GM18868 (cell line): ENCODE data around the gene MAN2B2.
"Not testable (repeated sequence)": the region's sequence is repeated elsewhere in the genome, so short reads cannot be mapped to it uniquely, and the experiment has no call there.

Experiments used
- ATAC-seq: cut with Tn5 transposase; IDR thresholded peaks from one replicate; pipeline ENCODE4 v1.9.1; 2021; ENCODE audit warnings: mild to moderate bottlenecking, moderate library complexity; ENCODE audit not compliant: unreplicated experiment

MAN2B2 gene

DNA sequence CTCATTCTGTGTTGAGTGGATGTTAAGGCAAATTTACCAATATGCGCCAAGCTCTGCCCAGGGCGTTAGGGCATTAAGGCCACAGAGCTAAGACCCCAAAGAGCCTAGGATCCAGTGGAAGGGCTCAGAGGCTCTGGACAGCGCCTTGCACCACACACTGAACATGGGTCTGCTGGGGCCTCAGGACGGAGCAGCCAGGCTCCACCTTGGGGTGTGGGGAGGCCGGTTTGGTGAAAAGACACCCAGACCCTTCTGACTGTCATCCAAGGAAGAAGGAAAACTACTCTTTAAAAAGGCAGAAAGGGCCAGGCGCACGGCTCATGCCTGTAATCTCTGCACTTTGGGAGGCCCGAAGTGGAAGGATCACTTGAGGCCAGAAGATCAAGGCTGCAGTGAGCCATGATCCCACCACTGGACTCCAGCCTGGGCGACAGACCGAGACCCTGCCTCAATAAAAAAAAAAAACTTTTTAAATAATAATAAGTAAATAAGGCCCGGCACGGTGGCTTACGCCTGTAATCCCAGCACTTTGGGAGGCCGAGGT lies 64.2 kb downstream of the MAN2B2 start:
- ATAC-seq, result no peak

DNA sequence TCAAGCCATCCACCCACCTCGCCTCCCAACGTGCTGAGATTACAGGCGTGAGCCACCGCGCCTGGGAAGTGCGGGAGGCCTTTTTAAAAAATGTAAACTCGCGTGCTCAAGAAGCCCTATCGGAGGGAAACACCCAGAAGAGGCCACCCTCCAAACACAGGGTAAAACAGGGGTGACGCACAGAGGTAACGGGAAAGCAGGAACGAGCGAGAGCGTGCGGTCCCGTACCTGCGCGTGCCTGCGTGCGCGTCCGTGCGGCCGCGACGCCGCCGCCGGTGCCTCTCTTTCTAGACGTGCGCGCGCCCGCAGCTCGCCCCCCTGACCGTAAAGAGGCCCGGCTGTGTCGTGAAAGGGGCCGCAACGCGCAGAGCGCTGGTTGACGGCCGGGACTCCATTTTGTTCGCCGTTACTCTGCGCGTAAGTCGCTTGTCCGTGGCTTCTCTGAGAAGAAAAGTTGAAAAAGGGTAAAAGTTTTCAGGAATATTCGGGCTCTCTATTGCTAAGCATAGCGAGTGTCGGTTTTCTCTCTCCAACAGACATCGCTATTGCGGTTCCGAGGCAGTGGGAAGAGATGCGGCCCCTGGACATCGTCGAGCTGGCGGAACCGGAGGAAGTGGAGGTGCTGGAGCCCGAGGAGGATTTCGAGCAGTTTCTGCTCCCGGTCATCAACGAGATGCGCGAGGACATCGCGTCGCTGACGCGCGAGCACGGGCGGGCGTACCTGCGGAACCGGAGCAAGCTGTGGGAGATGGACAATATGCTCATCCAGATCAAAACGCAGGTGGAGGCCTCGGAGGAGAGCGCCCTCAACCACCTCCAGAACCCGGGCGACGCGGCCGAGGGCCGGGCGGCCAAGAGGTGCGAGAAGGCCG lies 65.5 kb downstream of the MAN2B2 start, which contains the start of gene MRFAP1:
TSS of gene MRFAP1 (plus strand) at position 394 of the 872 bp plus-strand sequence. CDS start at position 572, 178 bp downstream.
- ATAC-seq, result peak; percentile 82

DNA sequence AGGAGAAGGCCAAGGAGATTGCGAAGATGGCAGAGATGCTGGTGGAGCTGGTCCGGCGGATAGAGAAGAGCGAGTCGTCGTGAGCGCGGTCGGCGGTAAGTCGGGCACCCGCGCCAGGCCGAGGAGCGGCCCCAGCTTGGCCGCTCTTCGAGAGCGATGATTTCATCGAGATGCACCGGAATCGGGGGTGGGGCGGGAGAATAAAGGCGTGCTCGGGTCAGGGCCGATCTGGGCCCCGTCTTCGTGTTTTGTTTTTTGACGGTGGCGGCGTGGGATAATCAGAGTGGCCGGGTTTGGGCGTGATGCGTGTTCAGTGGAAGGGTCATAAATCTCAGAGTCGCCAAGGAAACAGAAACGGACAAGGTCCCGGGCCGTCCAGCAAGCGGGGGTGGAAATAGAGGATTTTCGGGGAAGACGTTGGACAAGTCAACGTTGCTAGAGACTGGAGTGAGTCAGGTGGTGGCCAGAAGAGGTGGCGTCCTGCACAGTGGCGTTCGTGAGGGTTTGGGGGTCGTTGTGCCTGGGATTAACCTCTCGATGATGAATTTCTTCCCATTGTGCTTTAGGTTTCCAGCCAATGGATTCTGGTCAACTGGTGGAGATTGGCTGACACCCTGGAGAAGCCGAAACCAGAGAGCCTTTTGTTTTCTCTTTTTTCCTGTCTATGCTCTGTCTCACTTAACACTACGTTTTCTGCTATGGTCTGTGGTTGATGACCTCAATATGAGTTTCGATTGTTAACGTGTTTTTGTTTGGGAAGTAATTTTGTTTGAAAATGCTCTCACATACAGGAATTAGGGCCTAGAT lies 66.4 kb downstream of the MAN2B2 start:
- peak; percentile 30 for ATAC-seq

DNA sequence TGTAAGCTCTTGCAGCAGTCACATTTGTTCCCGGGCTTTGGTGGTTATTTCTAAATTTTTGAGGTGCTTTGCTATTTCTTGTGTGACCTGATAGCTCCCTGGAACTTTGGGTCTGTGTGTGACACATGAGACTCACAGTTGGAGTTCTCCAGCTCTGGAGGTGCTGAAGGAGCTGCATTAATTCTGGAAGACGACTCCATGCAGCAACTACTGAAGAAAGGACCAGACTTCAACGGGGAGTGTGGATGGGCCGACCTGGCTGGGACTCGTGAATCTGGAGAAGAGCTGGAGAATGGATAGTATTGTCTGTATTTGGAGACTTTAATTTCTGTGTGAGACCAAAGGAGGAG lies 67.0 kb downstream of the MAN2B2 start:
- ATAC-seq, result no peak

DNA sequence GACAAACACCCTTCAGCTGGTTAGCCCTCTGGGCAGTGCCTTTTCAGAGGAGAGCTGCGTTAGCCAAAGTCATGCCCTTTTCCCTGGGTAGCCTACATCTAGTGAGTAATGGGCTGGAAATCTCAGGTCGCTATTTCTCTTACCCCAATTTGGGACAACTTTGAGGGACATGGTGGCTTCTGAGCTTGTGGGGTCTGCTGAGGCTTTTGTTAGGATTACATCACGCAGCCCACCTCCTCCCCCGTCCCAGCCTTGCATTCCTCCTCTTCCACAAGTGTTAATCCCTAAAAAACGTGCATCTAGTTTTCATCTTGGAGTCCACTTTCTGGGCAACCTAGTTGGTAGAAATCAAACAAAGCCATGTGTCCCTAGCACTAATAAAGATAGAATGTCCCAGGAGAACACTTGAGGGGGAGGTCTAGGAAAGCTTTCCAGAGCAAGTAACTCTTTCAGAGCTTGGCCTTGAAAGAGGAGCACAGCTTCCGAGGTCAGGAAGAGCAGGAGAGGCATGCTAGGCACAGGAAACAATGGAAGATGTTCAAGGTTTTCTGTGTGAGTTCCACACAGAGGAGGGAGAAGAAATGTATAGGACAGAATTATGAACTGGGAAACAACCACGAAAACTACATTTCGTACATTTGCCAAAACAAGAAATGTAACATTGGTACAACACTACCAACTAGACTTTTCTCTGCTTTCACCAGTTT lies 68.3 kb downstream of the MAN2B2 start:
- ATAC-seq, result no peak

DNA sequence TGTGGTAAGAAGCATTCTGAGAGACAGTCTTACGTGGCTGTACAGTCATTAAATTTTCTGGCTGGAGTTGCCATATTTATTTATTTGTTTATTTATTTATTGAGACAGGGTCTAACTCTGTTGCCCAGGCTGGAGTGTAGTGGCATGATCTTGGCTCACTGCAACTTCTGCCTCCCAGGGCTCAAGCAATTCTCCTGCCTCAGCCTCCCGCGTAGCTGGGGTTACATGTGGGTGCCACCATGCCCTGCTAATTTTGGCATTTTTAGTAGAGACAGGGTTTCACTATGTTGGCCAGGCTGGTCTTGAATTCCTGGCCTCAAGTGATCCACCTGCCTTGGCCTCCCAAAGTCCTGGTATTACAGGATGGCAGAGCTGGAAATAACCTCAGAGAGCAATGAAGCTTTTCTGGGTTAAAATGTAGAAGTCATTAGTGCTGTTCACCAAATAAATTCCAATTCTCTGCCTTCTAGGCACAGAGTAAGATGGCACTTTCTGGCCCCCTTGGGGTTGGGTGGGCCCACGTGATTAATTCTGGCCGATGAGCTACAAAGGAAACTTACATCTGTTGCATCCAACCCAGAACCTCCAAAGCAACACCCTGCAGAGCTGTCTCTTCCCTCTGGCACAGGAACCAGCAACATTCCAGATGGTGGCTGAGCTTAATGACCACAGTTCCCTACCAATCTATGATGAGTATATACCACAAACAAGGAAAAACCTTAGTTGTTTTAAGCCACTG lies 70.0 kb downstream of the MAN2B2 start:
- ATAC-seq, result no peak

DNA sequence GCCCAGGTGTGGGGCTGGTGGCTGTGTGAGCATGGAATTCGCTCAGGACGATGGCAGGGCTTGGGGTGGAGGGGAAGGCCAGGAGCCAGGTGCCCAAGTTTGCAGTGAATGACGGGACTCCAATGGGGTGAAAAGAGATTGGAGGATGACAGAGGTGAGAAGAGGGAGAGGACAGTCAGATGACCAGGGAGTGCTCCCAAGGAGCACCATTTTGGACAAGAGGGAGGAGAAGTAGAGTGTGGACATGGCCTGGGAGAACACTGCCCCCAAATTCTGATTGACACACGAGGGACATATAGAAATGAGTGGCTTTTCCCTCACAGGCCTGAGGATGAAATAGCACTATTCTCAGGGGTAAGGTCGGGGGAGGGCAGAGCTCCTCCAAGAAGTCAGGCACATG lies 72.2 kb downstream of the MAN2B2 start:
- no peak for ATAC-seq

DNA sequence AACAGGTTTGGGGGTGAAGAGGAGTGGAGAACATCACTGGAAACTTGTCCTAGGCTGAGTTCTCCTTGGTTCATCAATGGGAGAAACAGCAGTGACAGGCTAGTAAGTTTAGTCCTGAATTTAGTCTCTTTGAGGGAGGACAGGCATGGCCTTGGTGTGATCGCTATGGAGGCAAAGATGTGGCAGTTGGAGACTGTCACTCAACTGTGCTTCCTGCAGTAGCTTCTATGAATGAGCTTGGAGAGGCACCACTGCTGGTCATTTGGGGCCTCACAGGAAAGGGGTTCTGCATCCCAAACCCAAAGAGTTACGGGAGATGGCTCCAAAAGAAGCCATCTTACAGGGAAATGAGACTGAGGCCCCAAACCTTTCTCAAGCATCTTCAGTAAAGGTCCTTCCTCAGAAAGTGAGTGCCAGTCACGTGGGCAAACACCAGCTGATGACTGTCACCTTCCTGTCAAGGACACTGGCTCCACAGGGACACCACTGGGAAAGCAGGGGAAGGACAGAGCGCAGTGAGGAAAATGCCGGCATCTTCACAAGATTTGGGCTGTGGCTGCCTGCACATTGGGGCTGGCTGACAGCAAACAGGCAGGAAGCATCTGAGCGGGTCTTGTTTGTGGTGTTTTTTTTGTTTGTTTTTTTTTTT lies 72.7 kb downstream of the MAN2B2 start:
- no peak for ATAC-seq

DNA sequence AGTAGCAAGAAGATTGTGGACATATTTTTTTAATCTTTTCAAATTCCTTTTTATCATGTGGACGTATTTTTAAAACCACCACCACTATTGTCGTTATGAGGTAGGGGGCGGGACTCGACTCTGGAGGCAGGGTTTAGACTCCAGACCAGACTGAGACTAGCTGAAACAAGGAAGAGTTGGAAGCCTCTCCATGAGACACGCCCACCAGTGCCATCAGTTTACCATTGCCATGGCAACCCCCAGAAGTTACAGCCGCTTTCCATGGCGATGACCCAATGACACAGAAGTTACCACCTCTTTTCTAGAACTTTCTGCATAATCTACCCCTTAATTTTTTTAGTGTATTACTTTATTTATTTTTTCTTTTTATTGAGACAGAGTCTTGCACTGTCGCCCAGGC lies 74.2 kb downstream of the MAN2B2 start:
- no peak for ATAC-seq

DNA sequence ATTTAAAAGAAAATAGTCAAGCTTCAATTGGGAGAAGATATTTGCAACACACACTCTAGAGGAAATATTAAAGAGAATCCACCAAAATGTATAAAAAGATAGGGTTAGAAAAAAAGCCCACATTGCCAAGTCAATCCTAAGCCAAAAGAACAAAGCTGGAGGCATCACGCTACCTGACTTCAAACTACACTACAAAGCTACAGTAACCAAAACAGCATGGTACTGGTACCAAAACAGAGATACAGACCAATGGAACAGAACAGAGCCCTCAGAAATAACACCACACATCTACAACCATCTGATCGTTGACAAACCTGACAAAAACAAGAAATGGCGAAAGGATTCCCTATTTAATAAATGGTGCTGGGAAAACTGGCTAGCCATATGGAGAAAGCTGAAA lies 79.2 kb downstream of the MAN2B2 start:
- not testable (repeated sequence) for ATAC-seq

DNA sequence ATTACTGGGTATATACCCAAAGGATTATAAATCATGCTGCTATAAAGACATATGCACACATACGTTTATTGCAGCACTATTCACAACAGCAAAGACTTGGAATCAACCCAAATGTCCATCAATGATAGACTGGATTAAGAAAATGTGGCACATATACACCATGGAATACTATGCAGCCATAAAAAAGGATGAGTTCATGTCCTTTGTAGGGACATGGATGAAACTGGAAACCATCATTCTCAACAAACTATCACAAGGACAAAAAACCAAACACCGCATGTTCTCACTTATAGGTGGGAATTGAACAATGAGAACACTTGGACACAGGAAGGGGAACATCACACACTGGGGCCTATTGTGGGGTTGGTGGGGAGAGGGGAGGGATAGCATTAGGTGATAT lies 80.3 kb downstream of the MAN2B2 start:
- not testable (repeated sequence) for ATAC-seq

DNA sequence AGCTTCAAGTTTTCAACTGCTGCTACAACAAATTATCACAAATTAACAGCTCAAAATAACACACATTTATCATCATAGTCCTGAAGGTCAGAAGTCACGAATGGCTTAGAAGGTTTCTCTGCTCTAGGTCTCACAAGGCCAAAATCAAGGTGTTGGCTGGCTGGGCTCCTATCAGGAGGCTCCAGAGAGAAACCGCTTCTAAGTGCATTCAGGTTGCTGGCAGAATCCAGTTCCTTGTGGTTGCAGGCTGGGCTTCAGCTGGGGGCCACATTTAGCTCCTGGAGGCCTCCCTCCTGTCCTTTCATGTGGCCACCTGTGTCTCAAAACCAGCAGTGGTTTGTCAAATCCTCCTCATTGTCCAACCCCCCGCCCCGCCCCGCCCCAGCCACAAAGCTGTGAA lies 80.9 kb downstream of the MAN2B2 start:
- ATAC-seq, result no peak

DNA sequence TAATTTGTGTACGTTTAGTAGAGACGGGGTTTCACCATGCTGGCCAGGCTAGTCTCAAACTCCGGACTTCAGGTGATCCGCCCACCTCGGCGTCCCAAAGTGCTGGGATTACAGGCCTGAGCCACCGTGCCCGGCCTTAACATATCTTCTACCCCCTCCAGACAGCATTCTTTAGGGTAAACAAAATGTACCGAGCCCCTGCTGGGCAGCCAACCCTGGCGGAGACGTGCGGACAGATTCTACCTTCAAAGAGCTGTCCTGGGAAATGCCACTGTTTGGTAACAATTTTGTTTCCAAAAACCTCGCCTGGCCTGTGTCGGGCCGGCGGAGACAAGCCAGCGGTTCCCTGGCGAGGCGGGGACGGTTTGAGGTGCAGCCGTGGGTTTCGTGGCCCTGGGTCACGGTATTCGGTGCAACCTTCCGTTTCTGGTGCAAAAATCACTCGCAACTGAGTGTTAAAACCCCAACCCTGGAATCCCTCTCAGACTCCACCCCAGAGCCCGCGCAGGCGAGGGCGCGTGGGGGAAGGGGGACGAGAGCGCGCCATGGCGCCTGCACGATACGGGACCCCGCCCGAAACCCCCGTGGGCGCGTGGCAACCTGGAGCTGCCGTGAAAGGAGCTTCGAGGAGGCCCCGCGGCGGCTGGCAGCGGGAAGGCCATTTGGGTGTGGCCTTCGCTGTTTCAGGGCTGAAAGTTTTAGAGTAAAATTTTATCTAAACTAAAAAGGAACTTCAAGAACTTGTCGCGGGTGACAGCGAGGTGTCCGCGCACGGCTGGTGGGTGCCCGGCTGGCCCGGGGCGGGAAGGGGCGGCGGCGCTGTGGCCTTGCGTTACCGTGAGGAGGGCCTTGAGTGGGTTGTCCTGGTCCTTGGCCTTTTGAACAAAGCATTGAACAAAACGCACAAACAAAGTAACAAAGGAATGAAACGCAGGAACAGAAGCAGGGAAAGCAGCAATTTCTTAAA lies 82.5 kb downstream of the MAN2B2 start:
- ATAC-seq, result no peak

DNA sequence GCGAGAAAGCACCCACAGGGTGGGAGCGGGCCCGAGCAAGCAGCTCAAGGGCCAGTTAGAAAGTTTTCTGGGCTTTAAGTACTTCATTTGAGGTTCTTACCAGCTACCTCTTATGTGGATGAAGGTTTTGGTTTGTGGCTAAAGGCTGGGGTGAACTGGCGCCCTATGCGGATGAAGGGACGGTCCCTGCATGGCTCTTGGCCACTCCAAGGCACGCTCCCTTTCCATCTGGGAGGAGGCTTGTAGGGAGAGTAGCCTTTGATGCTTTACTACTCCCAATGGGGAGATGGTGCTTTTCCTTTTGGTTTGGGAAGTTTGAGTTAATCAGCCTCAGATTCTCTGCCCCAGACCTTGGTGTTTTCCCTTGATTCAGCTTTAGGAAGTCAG lies 83.2 kb downstream of the MAN2B2 start:
- ATAC-seq, result no peak

DNA sequence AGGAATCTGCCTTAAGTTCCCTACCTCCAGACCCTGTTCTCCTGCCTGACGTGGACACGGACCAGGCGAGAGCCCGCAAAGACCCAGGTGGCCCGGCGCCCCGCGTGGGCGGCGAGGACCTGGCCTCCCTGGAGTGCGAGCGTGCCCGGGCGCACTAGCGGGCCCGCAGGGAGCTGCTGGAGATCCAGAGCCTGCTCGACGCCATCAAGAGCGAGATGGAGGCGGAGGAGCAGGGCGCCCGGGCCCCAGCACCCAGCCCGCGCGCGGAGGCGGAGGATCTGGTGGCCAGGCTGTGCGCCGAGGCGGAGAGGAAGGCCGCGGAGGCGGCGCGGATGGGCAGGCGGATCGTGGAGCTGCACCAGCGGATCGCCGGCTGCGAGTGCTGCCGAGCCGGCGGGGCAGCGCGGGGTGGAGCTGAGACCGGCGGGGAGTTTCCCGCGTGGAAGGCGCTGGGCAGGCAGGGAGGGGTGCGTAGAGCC lies 83.6 kb downstream of the MAN2B2 start:
- ATAC-seq, result peak; percentile 60

DNA sequence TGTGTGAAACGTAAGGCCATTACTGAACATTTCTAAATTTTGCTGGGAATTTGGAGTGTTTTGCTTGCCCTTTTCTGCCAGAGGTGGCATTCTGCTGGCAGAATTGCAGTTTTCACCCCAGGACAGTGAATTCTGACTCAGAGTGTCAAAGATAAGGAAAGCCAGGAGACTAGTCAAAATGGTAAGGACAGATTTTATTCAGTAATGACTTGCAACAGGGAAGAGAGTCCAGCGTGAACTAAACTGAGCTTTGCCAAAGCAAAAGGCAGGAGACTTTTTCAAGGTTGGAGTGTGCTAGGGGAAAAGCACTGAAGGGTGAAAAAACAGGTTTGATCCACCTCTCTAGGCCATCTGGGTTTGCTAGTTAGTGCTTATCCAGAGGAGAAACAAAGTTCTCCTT lies 84.9 kb downstream of the MAN2B2 start:
- ATAC-seq, result no peak

DNA sequence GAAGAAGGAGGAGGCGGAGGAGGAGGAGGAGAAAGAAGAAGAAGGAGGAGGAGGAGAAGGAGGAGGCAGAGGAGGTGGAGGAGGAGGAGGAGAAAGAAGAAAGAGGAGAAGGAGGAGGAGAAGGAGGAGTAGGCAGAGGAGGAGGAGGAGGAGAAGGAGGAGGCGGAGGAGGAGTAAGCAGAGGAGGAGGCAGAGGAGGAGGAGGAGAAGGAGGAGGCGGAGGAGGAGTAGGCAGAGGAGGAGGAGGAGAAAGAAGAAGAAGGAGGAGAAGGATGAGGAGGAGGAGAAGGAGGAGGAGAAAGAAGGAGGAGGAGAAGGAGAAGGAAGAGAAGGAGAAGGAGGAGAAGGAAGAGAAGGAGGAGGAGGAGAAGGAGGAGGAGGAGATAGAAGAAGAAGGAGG lies 85.4 kb downstream of the MAN2B2 start:
- ATAC-seq, result no peak

DNA sequence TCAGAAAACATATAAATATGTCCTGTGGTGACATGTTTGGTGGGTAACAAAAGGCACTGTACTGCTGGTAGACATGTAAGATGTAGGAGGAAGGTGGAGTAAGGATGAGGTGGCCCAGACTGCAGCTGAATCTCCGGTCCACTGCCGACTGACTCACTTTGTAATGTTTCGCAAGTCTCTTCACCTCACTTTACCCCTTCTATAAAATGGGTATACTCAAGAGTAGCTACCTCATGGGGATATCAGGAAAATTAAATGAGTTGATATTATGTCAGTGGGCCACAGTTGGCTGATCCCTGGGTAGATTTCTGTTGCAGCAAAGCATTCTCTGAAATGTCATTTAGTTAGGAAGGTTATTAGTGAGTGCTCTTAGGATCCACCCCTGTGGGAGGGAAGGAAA lies 87.6 kb downstream of the MAN2B2 start:
- no peak for ATAC-seq
